ENCODE measurements around the gene OR52I1. TPM values are rescaled to one million over a fixed set of nuclear protein-coding genes. Genes with fewer than 3 reads are reported as not detected.

Gene OR52I1, protein sequence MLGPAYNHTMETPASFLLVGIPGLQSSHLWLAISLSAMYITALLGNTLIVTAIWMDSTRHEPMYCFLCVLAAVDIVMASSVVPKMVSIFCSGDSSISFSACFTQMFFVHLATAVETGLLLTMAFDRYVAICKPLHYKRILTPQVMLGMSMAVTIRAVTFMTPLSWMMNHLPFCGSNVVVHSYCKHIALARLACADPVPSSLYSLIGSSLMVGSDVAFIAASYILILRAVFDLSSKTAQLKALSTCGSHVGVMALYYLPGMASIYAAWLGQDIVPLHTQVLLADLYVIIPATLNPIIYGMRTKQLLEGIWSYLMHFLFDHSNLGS
- not detected for total RNA-seq
- long read RNA-seq: 0 reads

DNA sequence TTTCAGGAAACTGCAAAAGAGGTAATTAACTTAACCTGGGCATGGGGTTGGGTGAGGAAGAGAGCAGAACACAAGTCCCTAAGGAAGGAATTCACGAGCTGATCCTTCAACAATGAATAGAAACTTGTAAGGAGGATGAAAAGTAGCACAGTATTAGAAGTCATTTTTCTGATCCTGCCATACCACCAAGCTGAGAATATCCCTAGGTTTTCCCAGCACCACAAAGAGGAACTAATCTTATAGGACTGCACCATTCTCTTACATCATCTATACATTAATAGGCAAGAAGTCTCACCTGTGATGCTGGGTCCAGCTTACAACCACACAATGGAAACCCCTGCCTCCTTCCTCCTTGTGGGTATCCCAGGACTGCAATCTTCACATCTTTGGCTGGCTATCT is at the start of gene OR52I1:
Gene OR52I1, plus strand, starts transcription at position 301 of the 400 bp plus-strand sequence. Its CDS starts 0 bp downstream, at position 301.
- ATAC-seq (no peak), DNase-seq (ENCODE audit: missing footprints) (no peak)
- intact Hi-C loops (cut with DNase I): no loop called here

DNA sequence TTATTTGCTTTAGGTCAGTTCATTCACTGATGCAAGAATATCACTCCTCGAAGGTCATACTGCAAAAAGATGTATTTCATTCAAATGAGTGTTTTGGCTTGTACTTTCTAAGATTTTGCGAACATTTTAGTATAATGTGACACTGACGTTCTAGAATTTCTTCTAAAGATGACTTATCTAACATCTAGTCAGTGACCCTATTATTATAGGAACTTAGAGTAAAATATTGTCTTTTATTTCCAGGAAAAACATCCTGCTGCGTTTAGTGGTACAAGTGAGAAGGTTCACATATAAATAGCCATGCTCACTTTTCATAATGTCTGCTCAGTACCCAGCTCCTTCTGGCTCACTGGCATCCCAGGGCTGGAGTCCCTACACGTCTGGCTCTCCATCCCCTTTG is 48.9 kb upstream of the OR52I1 start, which contains the start of gene OR52M1:
Gene OR52M1, plus strand, starts transcription at position 301 of the 400 bp plus-strand sequence. Its CDS starts 0 bp downstream, at position 301.
- DNase-seq (ENCODE audit: missing footprints): no peak
- intact Hi-C loops (cut with DNase I): no loop called here
- ATAC-seq: no peak

DNA sequence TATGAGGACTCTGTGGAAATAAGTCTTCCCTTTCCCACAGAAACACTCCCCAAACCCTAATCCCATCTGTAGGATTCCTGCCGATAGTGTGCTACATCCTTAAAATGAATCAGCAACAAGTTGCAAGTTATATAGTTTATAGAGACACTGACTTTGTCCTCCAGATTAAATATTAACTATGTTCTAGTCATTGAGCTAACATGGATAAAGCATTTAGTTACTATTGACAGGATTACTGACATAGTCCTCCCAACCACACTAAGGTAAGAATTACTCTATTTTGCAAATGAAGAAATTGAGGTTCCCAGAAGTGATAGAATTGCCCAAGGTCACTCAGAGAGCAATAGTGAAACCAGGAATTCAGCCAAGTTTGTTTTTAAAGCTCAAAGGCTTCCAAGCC is 47.0 kb upstream of the OR52I1 start:
- intact Hi-C loops (cut with DNase I): no loop called here
- DNase-seq (ENCODE audit: missing footprints) (no peak), ATAC-seq (no peak)

DNA sequence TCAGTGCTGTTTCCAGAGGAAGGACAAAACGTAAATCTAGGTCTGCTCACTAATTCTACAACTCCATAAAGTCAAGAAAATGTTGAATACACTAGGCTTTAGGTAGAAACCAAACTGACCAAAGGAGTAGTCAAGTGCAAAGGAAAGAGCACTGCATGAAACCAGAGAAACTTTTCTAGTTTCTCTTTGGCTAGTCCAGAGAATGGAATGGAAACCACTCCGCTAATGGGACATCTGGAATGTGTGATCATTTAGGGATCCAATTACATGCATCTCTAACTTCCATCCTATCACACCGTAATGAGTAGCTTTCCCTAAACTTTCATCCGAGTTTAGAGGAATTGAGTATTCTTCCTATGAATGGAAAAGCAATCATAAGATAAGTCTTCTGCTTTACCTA is 46.4 kb upstream of the OR52I1 start:
- no peak for DNase-seq (ENCODE audit: missing footprints)
- intact Hi-C loops (cut with DNase I): no loop called here
- no peak for ATAC-seq

DNA sequence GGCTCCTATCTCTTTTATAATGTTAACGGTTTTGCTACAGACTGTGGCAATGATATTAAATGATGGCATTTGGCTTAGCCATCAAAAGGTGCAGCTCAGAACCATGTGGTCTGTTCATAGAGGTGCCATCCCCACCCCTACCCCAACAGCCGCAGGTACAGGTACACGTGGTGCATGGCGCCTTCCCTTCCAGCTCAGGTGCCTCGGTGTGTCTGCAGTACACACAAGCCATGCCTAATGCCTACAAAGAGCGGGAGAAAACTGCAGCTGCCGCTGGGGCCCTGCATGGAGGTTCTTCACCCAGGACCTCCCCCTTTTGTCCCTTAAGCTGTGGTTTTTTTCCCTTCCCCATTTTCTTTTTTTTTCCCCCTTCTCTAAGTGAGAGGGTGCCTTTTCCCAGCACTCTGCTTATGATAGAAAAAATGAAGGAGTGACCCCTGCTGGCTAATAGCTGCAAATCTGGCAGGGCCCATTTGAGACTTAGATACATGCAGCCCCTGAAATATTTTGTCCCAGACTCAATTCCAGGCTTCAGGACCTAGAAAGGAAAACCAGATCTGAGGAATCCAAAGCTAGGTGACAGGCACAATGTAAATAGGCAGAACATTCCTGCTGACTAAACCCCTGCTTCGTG is 42.4 kb upstream of the OR52I1 start:
- ATAC-seq: no peak
- intact Hi-C loops (cut with DNase I): no loop called here
- DNase-seq (ENCODE audit: missing footprints): no peak

DNA sequence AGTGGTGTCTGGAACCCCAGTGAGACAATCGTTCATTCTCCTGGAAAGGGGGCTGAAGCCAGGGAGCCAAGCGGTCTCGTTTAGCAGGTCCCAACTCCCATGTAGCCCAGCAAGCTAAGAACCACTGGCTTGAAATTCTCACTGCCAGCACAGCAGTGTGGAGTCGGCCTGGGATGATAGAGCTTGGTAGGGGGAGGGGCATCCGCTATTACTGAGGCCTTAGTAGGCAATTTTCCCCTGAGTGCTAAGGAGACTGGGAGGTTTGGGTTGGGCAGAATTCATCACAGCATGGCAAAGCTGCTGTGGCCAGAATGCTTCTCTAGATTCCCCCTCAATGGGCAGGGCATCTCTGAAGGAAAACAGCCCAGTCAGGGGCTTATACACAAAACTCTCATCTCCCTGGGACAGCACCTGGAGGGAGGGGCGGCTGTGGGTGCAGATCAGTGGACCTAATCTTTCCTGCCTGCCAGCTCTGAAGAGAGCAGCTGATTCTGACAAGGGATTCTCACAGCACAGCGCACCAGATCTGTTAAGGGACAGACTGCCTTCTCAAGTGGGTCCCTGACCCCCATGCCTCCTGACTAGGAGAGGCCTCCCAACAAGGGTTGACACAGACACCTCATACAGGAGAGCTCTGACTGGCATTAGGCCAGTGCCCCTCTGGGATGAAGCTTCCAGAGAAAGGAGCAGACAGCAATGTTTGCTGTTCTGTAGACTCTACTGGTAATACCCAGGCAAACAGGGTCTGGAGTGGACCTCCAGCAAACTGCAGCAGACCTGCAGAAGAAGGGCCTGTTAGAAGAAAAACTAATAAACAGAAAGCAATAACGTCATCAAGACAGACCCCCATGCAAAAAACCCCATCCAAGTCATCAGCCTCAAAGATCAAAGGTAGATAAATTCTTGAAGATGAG is 34.1 kb upstream of the OR52I1 start:
- intact Hi-C loops (cut with DNase I): no loop called here
- ATAC-seq (no peak), DNase-seq (ENCODE audit: missing footprints) (no peak)

DNA sequence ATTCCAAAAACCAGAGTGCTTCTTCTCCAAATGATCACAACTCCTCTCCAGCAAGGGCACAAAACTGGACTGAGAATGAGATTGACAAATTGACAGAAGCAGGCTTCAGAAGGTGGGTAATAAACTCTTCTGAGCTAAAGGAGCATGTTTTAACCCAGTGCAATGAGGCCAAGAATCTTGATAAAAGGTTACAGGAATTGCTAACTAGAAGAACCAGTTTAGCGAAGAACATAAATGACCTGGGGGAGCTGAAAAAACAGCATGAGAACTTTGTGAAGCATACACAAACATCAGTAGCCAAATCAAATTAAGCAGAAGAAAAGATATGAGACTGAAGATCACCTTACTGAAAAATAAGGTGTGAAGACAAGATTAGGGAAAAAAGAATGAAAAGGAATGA is 33.4 kb upstream of the OR52I1 start:
- intact Hi-C loops (cut with DNase I): no loop called here
- no peak for ATAC-seq
- no peak for DNase-seq (ENCODE audit: missing footprints)

DNA sequence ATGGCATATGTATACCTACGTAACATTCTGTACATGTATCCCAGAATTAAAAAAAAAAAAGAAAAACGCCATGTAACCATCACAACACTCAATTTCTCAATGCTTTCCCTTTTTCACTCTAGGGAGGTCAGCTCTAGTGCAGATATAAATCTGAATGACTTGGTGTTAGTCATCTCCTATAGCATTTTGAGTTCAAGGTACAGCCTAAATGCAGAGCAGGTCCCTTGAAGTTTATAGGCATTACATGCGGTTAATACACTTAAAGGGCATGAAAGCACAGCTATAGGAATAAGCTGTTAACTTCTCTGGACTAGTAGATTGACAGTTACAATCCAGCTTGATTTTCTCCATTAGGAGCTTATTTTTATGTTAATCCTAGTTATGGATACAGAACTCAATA is 28.5 kb upstream of the OR52I1 start:
- intact Hi-C loops (cut with DNase I): no loop called here
- DNase-seq (ENCODE audit: missing footprints): no peak
- no peak for ATAC-seq

DNA sequence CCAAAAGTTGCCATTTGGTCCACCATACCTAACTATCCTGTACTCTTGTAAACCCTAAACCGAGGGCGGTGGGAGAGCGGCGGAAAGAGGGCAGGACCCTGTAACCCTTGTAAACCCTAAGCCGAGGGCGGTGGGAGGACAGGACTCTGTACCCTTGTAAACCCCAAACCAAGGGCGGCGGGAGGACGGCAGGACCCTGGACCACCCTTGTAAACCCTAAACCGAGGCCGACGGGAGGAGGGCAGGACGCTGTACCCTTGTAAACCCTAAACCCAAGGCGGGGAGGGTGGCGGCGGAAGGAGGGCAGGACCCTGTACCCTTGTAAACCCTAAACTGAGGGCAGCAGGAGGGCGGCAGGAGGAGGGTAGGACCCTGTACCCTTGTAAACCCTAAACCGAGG is 24.8 kb upstream of the OR52I1 start:
- DNase-seq (ENCODE audit: missing footprints) (no peak), ATAC-seq (no peak)
- intact Hi-C loops (cut with DNase I): no loop called here

DNA sequence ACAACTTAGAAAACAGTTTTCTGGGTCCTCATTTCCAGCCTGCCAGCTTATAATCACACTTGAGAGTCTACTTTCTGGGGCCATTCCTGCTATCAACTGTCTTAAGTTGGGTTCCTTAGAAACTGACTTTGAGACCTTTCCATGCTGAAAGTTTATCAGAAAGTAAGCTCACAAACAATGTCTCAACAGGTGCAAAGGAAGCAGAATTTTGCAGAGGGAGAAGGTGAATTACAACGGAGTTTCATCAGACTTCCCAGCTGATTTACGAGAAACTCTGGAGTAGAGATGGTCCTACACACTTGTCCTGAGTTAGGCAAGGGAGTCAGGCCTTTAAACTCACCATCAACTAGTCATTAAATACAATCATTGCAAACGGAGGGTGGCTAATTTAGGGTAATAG is 17.0 kb upstream of the OR52I1 start:
- DNase-seq (ENCODE audit: missing footprints) (no peak), ATAC-seq (no peak)
- intact Hi-C loops (cut with DNase I): no loop called here

DNA sequence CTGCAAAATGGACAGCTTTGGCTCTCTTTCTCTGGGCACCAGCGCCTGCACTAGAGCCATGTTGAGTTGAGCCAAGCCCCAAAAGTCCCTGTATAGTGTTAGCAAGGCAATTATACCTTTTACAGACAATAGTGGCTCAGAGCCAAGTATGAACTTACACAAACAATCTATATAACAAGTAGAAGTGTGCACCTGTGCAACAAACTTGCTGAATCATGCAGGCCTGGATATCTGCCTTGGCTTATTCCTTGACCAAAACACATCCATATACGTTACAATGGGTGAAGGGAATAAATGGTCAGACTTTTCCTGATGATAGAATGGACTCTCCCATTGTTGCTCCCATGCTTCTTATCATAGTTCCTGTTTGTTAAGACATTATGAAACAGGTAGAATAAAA is 16.1 kb upstream of the OR52I1 start:
- intact Hi-C loops (cut with DNase I): no loop called here
- ATAC-seq: no peak
- DNase-seq (ENCODE audit: missing footprints): no peak

DNA sequence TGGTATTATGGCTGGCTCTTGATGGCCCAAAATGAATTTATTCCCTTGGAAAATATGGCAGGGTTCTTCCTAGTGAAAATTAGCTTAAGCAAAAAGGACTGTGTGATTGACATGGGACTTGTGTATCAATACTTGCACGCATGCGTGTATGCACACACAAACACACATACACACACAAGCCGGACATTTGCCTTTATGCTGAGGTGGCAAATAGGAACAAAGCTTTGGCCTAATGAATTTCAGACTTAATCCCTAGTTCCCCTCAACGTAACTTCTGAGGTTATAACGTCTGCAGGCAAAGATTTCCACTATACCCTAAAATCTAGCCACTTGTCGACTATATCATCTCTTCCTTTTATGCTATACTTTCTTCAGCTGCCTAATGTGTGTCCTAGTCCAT is 15.2 kb upstream of the OR52I1 start:
- intact Hi-C loops (cut with DNase I): no loop called here
- ATAC-seq (no peak), DNase-seq (ENCODE audit: missing footprints) (no peak)

DNA sequence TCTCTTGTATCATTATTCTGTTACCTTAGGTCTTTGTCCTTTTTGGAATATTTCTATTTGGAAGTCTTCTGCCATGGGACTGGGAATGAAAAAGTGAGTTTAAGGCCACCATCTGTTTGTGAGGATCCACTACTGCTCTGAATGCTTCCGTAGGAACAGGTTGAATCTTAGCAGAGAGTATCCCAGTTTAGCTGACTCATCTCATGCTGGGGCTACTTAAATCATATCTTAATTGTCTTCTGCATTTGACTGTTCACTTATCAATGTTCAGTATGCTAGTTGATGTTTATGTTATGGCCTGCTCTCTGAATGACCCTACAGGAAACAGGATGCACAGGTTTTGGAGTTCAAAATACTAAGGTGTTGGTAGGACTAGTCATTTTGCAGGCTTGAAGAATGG is 13.7 kb upstream of the OR52I1 start:
- intact Hi-C loops (cut with DNase I): no loop called here
- DNase-seq (ENCODE audit: missing footprints): no peak
- ATAC-seq: no peak

DNA sequence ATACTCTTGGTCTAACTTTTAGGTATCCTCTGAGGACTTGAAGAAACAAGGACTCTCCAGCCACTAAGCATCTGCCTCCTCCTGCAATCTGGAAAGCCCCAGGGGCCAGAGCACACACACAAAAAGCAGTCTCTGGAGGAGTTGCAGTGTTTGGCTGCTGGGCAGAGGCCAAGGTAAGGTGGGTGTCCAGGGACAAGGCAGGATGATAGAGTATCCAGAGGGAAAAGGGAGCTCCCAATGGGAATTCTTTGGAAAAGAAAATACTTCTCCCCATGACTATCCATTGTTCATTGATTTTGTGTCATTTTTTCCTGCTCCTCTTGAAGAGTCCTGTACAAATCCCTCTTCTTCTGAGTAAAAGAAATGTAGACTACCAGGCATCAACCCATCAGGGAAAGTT is 12.4 kb upstream of the OR52I1 start, which contains the start of gene OR52I2:
Gene OR52I2, plus strand, starts transcription at position 301 of the 400 bp plus-strand sequence.
- intact Hi-C loops (cut with DNase I): no loop called here
- DNase-seq (ENCODE audit: missing footprints): no peak
- ATAC-seq: no peak

DNA sequence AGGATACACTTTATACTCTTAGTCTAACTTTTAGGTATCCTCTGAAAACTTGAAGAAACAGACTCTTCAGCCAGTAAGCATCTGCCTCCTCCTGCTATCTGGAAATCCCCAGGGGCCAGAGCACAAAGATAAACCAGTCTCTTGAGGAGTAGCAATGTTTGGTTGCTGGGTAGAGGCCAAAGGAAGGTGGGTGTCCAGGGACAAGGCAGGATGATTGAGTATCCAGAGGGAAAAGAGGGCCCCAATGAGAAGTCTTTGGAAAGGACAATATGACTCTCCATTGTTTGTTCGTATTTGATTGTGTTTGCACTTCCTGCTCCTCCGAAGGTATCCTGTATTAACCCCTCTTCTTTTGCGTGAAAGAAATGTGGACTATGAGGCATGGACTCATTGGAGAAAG is 4.8 kb upstream of the OR52I1 start:
- no peak for ATAC-seq
- DNase-seq (ENCODE audit: missing footprints): no peak
- intact Hi-C loops (cut with DNase I): no loop called here

DNA sequence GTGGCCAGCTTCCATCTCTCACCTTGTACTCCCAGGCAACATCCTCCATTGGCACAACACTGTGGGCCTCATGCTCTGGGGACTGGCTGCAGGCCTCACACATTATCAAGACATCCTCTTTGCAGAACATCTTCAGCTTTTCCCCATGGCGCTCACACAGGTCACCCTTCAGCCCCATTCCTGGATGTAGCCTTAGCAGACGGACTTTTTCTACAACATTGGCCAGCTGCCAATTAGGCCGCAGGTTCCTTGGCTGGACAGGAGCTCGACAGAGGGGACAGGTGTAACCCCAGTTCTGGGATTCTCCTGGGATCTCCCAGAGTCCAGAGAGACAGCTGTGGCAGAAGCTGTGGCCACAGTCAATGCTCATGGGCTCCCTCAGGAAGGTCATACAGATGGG is 11.2 kb downstream of the OR52I1 start:
- ATAC-seq: no peak
- no peak for DNase-seq (ENCODE audit: missing footprints)
- intact Hi-C loops (cut with DNase I): no loop called here

DNA sequence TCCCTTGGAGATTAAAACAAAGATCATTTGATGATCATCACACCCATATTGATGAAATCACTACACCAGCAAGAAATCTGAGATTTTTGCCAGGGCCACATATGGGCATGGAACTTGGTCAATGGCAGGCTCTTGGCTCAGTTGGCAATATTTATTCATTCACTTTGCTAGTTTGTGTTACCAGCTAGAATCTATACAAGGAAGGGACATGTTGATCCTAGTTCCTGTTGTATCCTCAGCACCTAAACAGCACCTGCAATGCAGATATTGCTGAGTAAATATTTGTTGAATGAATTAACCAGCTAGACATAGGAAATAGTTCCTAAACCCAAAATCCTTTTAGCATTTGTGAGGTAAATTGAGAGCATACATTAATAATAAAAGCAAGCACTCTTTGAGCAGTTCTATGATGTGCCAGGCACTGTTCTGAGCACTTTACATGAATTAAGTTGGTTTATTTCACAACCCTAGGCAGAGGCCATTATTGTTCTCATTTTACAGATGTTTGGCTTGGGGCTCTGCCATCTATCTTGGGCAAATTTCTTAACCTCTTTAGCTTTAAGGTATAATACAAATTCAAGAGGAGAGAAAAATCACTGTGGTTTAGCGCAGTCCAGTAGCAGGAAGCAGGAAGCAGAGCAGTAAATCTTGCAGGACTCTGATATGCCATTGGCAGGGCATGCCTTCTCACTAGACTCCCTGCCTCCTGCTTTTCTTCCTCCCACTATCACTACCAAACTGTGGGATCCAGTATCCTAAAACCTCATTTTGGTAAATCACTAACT is 12.6 kb downstream of the OR52I1 start:
- ATAC-seq: no peak
- no peak for DNase-seq (ENCODE audit: missing footprints)
- intact Hi-C loops (cut with DNase I): no loop called here

DNA sequence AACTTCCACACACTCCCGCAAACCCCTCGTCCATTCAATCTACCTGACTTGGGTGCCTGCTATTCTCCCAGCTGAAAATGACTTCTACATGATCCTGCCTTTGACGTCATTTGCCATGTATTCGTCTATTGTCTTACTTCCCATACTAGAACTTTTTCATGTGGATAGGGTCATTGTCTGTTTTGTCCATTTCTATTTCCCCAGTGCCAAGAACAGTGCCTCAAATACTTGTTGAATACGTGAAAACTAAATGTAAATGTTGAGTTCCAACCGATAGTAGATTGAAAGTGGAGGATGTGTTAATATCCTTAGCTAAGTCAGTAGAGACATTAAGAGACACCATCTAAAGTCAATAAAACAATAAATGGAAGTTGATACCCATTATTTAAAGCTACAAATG is 13.3 kb downstream of the OR52I1 start:
- DNase-seq (ENCODE audit: missing footprints) (no peak), ATAC-seq (no peak)
- intact Hi-C loops (cut with DNase I): no loop called here
